Neural crest cell (in vitro differentiated cells): ENCODE data around the gene SYNJ1. TPM values are rescaled to one million over a fixed set of nuclear protein-coding genes. Genes with fewer than 3 reads are reported as not detected.
"Not testable (repeated sequence)": the region's sequence is repeated elsewhere in the genome, so short reads cannot be mapped to it uniquely, and the experiment has no call there.

ENCODE experiments used
- DNase-seq: peaks from one replicate; pipeline ENCODE4 v3.0.0; 2021; ENCODE audit warnings: low read depth, mixed read lengths, low spot score
- H3K27ac Mint-ChIP-seq: one replicate; pipeline ENCODE4 v1.8.0; 2021; ENCODE audit warnings: mild to moderate bottlenecking, mixed read lengths; ENCODE audit not compliant: unreplicated experiment
- H3K27me3 Mint-ChIP-seq: 2 replicates; pipeline ENCODE4 v1.8.0; 2021; ENCODE audit warnings: low read depth, mild to moderate bottlenecking, mixed read lengths
- H3K36me3 Mint-ChIP-seq: 2 replicates; pipeline ENCODE4 v1.8.0; 2021; ENCODE audit warnings: low read depth, mild to moderate bottlenecking, mixed read lengths
- H3K4me1 Mint-ChIP-seq: 2 replicates; pipeline ENCODE4 v1.8.0; 2021; ENCODE audit warnings: mixed read lengths
- H3K4me3 Mint-ChIP-seq: one replicate; pipeline ENCODE4 v1.8.0; 2021; ENCODE audit warnings: mild to moderate bottlenecking, mixed read lengths
- H3K9me3 Mint-ChIP-seq: 2 replicates; pipeline ENCODE4 v1.8.0; 2021; ENCODE audit warnings: mixed read lengths
- CTCF ChIP-seq: fragments of 200-600 bp; sonication (generic); conservative IDR thresholded peaks from 2 replicates; pipeline ENCODE4 v1.5.0; 2021; ENCODE audit warnings: antibody characterized with exemption, mild to moderate bottlenecking
- total RNA-seq: library from RNA; stranded (reverse); gene quantifications from 2 replicates; pipeline ENCODE4 v1.2.1, GENCODE V29; 2021

Gene SYNJ1
- total RNA-seq, 1 donor from 2014 or later = 11.1 TPM

DNA sequence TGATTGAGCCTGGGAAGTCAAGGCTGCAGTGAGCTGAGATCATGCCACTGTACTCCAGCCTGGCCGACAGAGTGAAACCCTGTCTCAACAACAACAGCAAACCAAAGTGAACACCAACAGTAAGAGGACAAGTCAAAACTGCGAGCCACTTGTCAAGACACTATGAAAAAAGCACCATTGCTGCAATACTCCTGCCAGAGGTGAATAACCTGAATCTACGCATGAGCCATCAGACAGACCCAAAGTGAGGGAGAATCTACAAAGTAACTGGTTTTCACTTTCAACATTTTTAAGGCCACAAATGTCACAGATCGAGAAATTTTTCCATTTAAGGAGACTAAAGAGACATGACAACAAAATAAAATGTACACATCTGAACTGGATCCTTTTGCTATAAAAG is 21.9 kb downstream of the SYNJ1 start:
- no peak for TF ChIP-seq CTCF
- peaks cover 12% of the 10 kb centered on the region for H3K4me1 Mint-ChIP-seq
- H3K36me3 Mint-ChIP-seq = no peaks in the 10 kb centered on the region
- H3K9me3 Mint-ChIP-seq = no peaks in the 10 kb centered on the region
- no peaks in the 10 kb centered on the region for H3K27me3 Mint-ChIP-seq
- DNase-seq = no peak
- H3K27ac Mint-ChIP-seq = no peak overlapping the region
- no peak overlapping the region for H3K4me3 Mint-ChIP-seq

GRCh38 chr21:32705139-32705538 is 22.7 kb downstream of the SYNJ1 start:
- no peak for TF ChIP-seq CTCF

DNA sequence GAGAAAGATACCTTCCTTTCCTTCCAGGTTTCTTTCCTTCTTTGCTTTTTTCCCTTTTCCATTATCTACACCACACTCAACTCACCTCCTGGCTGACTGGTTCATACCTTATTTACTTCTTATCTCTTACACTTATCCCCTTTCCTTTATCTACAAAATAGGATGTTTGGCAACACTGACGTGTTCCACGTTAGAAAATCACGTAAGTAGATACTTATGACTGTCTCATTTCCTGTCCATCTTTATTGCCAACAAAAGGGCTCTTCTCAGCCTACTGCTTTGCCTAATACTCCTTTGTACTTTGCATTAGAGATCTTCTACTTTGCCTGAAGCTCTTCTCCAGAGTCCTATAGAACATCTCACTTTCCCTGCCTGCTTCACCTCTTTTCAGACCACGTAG is 25.1 kb downstream of the SYNJ1 start:
- DNase-seq = no peak
- H3K9me3 Mint-ChIP-seq = no peaks in the 10 kb centered on the region
- H3K36me3 Mint-ChIP-seq = no peaks in the 10 kb centered on the region
- H3K27me3 Mint-ChIP-seq = no peaks in the 10 kb centered on the region
- peaks cover 12% of the 10 kb centered on the region for H3K4me1 Mint-ChIP-seq
- peak overlapping the region; percentile 32 for H3K27ac Mint-ChIP-seq
- no peak overlapping the region for H3K4me3 Mint-ChIP-seq
- no peak for TF ChIP-seq CTCF

More at GRCh38 chr21:32705139-32705538, 22.7 kb downstream of the SYNJ1 start:
- DNase-seq = no peak
- Mint-ChIP-seq H3K27me3 (no peaks in the 10 kb centered on the region), H3K4me3 (no peak overlapping the region), H3K9me3 (no peaks in the 10 kb centered on the region), H3K4me1 (peaks cover 12% of the 10 kb centered on the region), H3K27ac (no peak overlapping the region), H3K36me3 (no peaks in the 10 kb centered on the region)

DNA sequence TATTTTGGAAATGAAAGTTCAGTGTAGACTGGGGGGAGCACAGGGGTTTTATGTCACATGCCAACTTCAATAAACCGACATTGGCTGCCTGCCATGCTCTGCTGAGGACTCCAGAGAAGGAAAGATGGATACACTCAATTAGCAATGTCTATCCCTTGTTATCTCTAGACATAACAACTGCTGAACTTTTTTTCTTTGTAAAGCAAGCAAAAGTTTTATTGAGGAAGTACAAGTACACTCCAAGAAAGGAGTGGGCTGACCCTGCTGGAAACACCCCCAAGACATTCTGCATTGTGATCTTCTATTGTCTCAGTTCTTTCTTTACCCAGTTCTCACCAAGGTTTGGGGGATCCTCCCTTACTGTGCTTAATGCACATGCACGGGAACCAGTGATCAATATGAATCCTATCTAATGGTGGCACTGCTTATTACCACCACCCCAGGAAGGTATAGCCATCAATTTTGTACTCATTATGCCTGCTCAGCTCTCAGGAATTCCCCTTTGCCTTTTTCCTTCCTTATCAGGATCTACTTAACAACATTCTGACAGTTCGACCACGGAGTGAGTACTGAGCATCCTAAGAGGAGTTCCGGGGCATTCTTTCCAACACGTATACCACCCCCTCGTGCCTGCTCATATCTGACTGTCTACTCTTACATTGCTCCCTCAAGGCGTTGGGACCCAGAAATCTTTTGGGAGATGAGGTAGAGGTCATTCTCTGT is 28.7 kb downstream of the SYNJ1 start:
- Mint-ChIP-seq H3K9me3 (no peaks in the 10 kb centered on the region), H3K27me3 (no peaks in the 10 kb centered on the region), H3K36me3 (no peaks in the 10 kb centered on the region), H3K4me3 (no peak overlapping the region), H3K4me1 (peaks cover 12% of the 10 kb centered on the region), H3K27ac (no peak overlapping the region)
- no peak for TF ChIP-seq CTCF
- DNase-seq = no peak

DNA sequence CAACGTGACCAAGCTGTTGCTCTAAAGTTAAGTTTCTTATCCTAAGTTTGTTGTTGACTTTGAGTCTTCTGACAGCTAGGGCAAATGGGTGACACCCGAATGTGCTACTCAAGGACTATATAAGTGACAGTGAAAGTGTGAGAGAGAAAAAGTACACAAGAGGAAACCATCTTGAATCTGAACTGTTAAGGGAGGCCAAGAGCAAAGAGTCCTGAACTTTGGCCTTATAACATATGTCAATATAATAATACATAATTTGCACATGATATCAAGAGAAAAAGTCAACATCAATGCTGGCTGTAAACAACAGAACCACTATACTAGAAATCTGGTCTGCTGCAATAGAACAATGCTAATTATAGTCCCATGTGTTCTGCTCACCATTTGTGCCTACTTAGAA is 29.5 kb downstream of the SYNJ1 start:
- Mint-ChIP-seq H3K4me1 (peaks cover 12% of the 10 kb centered on the region), H3K4me3 (no peak overlapping the region), H3K36me3 (no peaks in the 10 kb centered on the region), H3K27ac (no peak overlapping the region), H3K27me3 (no peaks in the 10 kb centered on the region), H3K9me3 (no peaks in the 10 kb centered on the region)
- DNase-seq = no peak
- TF ChIP-seq CTCF = no peak

DNA sequence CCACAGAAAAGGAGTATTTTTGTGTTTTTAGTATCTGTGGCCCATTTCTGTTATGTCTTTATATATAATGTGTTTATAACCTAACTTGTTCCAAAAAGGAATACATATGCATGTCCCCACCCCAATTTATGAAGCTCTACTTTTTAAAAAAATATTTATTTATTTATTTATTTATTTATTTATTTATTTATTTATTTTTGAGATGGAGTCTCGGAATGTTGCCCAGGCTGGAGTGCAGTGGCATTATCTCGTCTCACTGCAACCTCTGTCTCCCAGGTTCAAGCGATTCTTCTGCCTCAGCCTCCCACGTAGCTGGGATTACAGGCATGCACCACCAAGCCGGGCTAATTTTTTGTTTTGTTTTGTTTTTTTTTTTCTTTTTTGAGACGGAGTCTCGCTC is 32.3 kb downstream of the SYNJ1 start:
- not testable (repeated sequence) for H3K4me1 Mint-ChIP-seq, H3K4me3 Mint-ChIP-seq, H3K36me3 Mint-ChIP-seq

More for the DNA sequence above, 32.3 kb downstream of the SYNJ1 start:
- not testable (repeated sequence) for H3K27ac Mint-ChIP-seq, H3K27me3 Mint-ChIP-seq, H3K9me3 Mint-ChIP-seq, DNase-seq
